ENCODE data around the gene PDGFB. TPM values are rescaled to one million over a fixed set of nuclear protein-coding genes. Genes with fewer than 3 reads are reported as not detected.

PDGFB gene
- total RNA-seq, 1 donor from 2014 or later: 53.4 TPM

DNA sequence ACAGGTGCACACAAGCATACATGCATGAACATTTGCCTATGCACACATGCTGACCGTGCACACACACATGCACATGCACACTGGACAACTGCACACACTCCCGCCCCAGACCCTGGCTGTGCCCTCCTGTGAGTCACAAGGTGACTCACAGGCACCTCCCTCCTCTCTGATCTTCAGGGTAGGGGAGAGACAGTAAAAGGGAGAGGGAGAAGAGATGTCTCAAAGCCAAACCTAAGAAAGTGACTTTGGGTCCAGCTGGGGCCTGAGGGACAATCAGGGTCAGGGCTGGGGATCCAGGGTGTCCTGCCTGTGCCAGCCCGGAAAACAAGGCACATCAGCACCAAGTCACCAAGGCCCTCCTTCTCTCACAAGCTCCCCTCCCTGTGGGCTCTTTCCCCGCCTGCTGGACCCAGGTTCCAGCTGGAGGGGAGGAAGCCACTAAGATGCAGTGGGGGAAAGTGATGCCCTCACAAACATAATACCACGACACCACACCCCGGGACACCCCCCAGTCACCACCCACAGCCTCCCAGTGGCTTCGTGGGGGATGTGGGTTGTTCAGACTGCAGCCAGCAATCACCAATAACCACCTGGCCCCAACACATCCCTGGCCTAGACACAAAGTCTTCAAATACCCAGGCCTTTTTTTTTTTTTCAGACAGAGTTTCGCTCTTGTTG, 39.3 kb downstream of the PDGFB start:
- no peaks in the 10 kb centered on the region for H3K9me3 Mint-ChIP-seq (ENCODE audit: unreplicated experiment)
- no peaks in the 10 kb centered on the region for H3K27me3 Mint-ChIP-seq (ENCODE audit: unreplicated experiment)
- TF ChIP-seq, protein P1, sequence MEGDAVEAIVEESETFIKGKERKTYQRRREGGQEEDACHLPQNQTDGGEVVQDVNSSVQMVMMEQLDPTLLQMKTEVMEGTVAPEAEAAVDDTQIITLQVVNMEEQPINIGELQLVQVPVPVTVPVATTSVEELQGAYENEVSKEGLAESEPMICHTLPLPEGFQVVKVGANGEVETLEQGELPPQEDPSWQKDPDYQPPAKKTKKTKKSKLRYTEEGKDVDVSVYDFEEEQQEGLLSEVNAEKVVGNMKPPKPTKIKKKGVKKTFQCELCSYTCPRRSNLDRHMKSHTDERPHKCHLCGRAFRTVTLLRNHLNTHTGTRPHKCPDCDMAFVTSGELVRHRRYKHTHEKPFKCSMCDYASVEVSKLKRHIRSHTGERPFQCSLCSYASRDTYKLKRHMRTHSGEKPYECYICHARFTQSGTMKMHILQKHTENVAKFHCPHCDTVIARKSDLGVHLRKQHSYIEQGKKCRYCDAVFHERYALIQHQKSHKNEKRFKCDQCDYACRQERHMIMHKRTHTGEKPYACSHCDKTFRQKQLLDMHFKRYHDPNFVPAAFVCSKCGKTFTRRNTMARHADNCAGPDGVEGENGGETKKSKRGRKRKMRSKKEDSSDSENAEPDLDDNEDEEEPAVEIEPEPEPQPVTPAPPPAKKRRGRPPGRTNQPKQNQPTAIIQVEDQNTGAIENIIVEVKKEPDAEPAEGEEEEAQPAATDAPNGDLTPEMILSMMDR (IDR thresholded peaks at IDR 0.05; ENCODE audit: unreplicated experiment): no peak
- no peak overlapping the region for H3K27ac Mint-ChIP-seq (ENCODE audit: unreplicated experiment)
- H3K36me3 Mint-ChIP-seq (ENCODE audit: low read depth, unreplicated experiment): peaks cover 3% of the 10 kb centered on the region
- H3K4me3 Mint-ChIP-seq (ENCODE audit: unreplicated experiment): no peak overlapping the region
- peaks cover 6% of the 10 kb centered on the region for H3K4me1 Mint-ChIP-seq (ENCODE audit: unreplicated experiment)
- no peak for DNase-seq (ENCODE audit: low spot score)

DNA sequence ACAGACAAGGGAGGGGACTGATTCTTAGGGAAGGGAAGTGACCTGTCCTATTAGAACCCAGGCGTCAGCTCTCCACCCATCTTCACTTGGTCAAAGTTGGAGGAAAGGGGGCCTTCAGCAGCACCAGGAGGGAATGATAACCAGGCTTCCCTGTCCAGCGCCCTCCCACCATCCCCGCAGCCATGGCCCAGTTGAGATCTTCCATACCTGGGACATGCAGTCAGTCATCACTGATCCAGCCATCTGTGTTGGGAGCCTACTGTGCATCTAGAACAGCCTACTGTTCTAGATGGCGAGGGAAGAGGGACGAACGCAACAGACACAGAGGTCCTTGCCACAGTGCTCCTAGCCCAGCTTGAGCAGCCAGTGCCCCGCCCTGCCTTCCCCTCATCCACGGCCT, 40.6 kb downstream of the PDGFB start:
- no peak for DNase-seq (ENCODE audit: low spot score)
- Mint-ChIP-seq H3K4me3 (ENCODE audit: unreplicated experiment) (no peak overlapping the region), H3K27ac (ENCODE audit: unreplicated experiment) (no peak overlapping the region), H3K9me3 (ENCODE audit: unreplicated experiment) (no peaks in the 10 kb centered on the region), H3K36me3 (ENCODE audit: low read depth, unreplicated experiment) (peaks cover 3% of the 10 kb centered on the region), H3K27me3 (ENCODE audit: unreplicated experiment) (no peaks in the 10 kb centered on the region), H3K4me1 (ENCODE audit: unreplicated experiment) (peaks cover 6% of the 10 kb centered on the region)
- TF ChIP-seq, protein P1 (IDR thresholded peaks at IDR 0.05; ENCODE audit: unreplicated experiment): no peak

DNA sequence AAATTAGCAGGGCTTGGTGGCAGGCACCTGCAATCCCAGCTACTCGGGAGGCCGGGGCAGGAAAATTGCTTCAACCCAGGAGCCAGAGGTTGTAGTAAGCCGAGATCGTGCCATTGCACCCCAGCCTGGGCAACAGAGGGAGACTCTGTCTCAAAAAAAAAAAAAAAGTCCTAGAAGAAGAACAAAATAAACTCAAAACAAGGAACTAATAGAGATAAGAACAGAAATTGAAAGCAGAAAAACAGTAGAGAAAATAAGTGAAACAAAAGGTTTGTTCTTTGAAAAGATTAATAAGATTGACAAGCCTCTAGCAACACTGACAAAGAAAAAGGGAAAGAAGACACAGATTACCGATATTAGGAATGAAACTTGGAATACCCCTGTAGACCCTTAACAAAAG, 47.2 kb downstream of the PDGFB start:
- no peak for DNase-seq (ENCODE audit: low spot score)
- Mint-ChIP-seq H3K4me3 (ENCODE audit: unreplicated experiment) (no peak overlapping the region), H3K36me3 (ENCODE audit: low read depth, unreplicated experiment) (no peaks in the 10 kb centered on the region), H3K4me1 (ENCODE audit: unreplicated experiment) (no peaks in the 10 kb centered on the region), H3K27ac (ENCODE audit: unreplicated experiment) (no peak overlapping the region), H3K27me3 (ENCODE audit: unreplicated experiment) (no peaks in the 10 kb centered on the region), H3K9me3 (ENCODE audit: unreplicated experiment) (no peaks in the 10 kb centered on the region)
- TF ChIP-seq, protein P1 (IDR thresholded peaks at IDR 0.05; ENCODE audit: unreplicated experiment): no peak

DNA sequence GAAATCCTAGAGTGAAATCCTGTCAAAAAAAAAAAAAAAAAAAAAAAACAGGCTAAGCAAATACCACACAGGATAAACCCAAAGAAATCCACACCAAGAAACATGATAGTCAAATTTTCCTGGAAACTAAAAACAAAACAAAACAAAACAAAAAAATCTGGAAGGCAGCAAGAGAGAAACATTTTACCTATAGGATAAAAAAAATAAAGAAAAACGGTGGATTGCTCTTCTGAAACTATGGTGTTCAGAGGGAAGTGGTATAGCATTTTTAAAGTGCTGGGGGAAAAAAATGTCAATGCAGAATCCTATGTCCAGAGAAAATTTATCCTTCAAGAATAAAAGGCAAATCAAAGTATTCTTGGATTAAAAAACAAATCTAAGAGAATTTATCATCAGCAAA, 50.7 kb downstream of the PDGFB start:
- TF ChIP-seq, protein P1 (IDR thresholded peaks at IDR 0.05; ENCODE audit: unreplicated experiment): no peak
- H3K27ac Mint-ChIP-seq (ENCODE audit: unreplicated experiment): no peak overlapping the region

DNA sequence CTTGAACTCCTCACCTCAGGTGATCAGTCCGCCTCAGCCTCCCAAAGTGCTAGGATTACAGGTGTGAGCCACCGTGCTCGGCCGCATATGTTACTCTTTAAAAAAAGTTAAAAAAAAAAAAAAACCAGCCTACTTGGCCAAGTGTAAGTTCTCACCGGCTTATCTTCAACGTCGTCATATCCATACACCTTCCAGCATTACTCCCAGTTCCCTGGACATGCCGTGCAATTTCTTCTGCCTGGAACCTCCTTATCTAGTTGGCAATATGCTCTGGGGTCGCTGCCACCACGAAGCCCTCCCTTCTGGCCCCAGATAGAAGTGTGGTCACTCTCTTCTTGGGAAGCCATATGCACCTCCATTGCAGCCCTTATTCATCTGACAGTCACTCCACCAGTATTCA, 56.0 kb downstream of the PDGFB start:
- TF ChIP-seq, protein P1 (IDR thresholded peaks at IDR 0.05; ENCODE audit: unreplicated experiment): no peak
- H3K9me3 Mint-ChIP-seq (ENCODE audit: unreplicated experiment): no peaks in the 10 kb centered on the region
- H3K4me1 Mint-ChIP-seq (ENCODE audit: unreplicated experiment): peaks cover 3% of the 10 kb centered on the region
- no peak overlapping the region for H3K27ac Mint-ChIP-seq (ENCODE audit: unreplicated experiment)
- no peaks in the 10 kb centered on the region for H3K36me3 Mint-ChIP-seq (ENCODE audit: low read depth, unreplicated experiment)
- H3K27me3 Mint-ChIP-seq (ENCODE audit: unreplicated experiment): peaks cover 4% of the 10 kb centered on the region
- no peak overlapping the region for H3K4me3 Mint-ChIP-seq (ENCODE audit: unreplicated experiment)
- no peak for DNase-seq (ENCODE audit: low spot score)

More for the DNA sequence above, 50.7 kb downstream of the PDGFB start:
- Mint-ChIP-seq H3K4me3 (ENCODE audit: unreplicated experiment) (no peak overlapping the region), H3K9me3 (ENCODE audit: unreplicated experiment) (no peaks in the 10 kb centered on the region), H3K36me3 (ENCODE audit: low read depth, unreplicated experiment) (no peaks in the 10 kb centered on the region), H3K4me1 (ENCODE audit: unreplicated experiment) (no peaks in the 10 kb centered on the region), H3K27me3 (ENCODE audit: unreplicated experiment) (peaks cover 2% of the 10 kb centered on the region)
- DNase-seq (ENCODE audit: low spot score): no peak
